IMR-90 (cell line): Measurements from ENCODE around the gene PTPRG.

Source experiments
- BHLHE40 ChIP-seq: fragments of 150-350 bp; IDR thresholded peaks from 2 replicates; pipeline ENCODE4 v1.6.1; 2016; ENCODE audit warnings: mild to moderate bottlenecking, low read depth, low read length
- CEBPB ChIP-seq: IDR thresholded peaks from 2 replicates; pipeline ENCODE4 v1.6.1; 2012; ENCODE audit warnings: low read depth, low read length, improper control_type of control experiment
- ELK1 ChIP-seq: fragments of 150-350 bp; IDR thresholded peaks from 2 replicates; pipeline ENCODE4 v1.6.1; 2016; ENCODE audit warnings: low read depth, mild to moderate bottlenecking, low read length, moderate library complexity, borderline replicate concordance
- FOS ChIP-seq: fragments of 150-350 bp; IDR thresholded peaks from 2 replicates; pipeline ENCODE4 v1.6.1; 2016; ENCODE audit warnings: low read depth, low read length
- MAFK ChIP-seq: IDR thresholded peaks from 2 replicates; pipeline ENCODE4 v1.6.1; 2012; ENCODE audit warnings: low read depth, low read length, improper control_type of control experiment
- MAZ ChIP-seq: IDR thresholded peaks from 2 replicates; pipeline ENCODE4 v1.6.1; 2012; ENCODE audit warnings: low read depth, mild to moderate bottlenecking, low read length, improper control_type of control experiment, moderate library complexity, borderline replicate concordance
- MXI1 ChIP-seq: IDR thresholded peaks from 2 replicates; pipeline ENCODE4 v1.6.1; 2012; ENCODE audit warnings: low read depth, mild to moderate bottlenecking, low read length, moderate library complexity, borderline replicate concordance
- POLR2A ChIP-seq: IDR thresholded peaks from 2 replicates; pipeline ENCODE4 v1.6.1; 2012; ENCODE audit warnings: mild to moderate bottlenecking, low read depth, low read length
- RAD21 ChIP-seq: IDR thresholded peaks from 2 replicates; pipeline ENCODE4 v1.6.1; 2012; ENCODE audit warnings: low read length, improper control_type of control experiment
- RFX5 ChIP-seq: IDR thresholded peaks from 2 replicates; pipeline ENCODE4 v1.8.0; 2012; ENCODE audit warnings: low read depth, mild to moderate bottlenecking, low read length, moderate library complexity
- SMC3 ChIP-seq: fragments of 150-350 bp; IDR thresholded peaks from 2 replicates; pipeline ENCODE4 v1.6.1; 2016; ENCODE audit warnings: low read depth, mild to moderate bottlenecking, antibody characterized with exemption, low read length, moderate library complexity
- TF ChIP-seq, protein P1 (sequence below): conservative IDR thresholded peaks from 2 replicates; pipeline ENCODE4 v1.5.1; 2012; ENCODE audit warnings: mild to moderate bottlenecking, low read depth, low read length, improper control_type of control experiment
- TF ChIP-seq, protein P2 (sequence below): fragments of 150-350 bp; IDR thresholded peaks from 2 replicates; pipeline ENCODE4 v1.6.1; 2017; ENCODE audit warnings: mild to moderate bottlenecking, antibody characterized with exemption, low read length, low read depth

DNA sequence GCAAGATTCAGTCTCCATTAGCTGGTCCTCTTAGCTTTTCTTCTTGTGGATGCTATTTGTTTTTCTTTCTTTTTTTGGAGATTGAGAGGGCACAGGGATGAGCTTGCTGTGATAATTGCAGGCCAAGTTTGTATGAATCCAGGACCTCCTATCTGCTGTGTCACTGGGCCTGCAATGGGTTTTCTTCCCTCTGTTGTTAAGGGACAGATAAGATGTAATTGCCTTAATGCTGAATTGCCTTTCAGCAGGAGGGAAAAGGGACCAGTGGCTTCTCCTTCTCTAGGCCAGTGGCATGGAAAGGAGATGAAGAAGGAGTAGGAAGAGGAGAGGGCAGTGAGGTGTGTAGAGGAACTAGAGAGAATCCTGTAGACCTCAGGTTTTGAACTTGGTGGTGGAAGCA lies 29.9 kb downstream of the PTPRG start:
- TF ChIP-seq, protein P1, sequence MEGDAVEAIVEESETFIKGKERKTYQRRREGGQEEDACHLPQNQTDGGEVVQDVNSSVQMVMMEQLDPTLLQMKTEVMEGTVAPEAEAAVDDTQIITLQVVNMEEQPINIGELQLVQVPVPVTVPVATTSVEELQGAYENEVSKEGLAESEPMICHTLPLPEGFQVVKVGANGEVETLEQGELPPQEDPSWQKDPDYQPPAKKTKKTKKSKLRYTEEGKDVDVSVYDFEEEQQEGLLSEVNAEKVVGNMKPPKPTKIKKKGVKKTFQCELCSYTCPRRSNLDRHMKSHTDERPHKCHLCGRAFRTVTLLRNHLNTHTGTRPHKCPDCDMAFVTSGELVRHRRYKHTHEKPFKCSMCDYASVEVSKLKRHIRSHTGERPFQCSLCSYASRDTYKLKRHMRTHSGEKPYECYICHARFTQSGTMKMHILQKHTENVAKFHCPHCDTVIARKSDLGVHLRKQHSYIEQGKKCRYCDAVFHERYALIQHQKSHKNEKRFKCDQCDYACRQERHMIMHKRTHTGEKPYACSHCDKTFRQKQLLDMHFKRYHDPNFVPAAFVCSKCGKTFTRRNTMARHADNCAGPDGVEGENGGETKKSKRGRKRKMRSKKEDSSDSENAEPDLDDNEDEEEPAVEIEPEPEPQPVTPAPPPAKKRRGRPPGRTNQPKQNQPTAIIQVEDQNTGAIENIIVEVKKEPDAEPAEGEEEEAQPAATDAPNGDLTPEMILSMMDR, result no peak
- TF ChIP-seq POLR2A (no peak), RAD21 (no peak), ELK1 (no peak), BHLHE40 (no peak), FOS (no peak), MXI1 (no peak), SMC3 (no peak), MAZ (no peak), MAFK (no peak), CEBPB (no peak), RFX5 (no peak)
- TF ChIP-seq, protein P2, sequence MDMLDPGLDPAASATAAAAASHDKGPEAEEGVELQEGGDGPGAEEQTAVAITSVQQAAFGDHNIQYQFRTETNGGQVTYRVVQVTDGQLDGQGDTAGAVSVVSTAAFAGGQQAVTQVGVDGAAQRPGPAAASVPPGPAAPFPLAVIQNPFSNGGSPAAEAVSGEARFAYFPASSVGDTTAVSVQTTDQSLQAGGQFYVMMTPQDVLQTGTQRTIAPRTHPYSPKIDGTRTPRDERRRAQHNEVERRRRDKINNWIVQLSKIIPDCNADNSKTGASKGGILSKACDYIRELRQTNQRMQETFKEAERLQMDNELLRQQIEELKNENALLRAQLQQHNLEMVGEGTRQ, result no peak
